HUES6 (cell line): ENCODE measurements around the gene OR4K1.

Experiments used
- H3K27ac ChIP-seq: 2 replicates; pipeline ENCODE4 v1.7.0; 2013; ENCODE audit warnings: low read depth, mild to moderate bottlenecking, low read length, inconsistent platforms
- H3K27me3 ChIP-seq: 2 replicates; pipeline ENCODE4 v1.6.1; 2013; ENCODE audit warnings: low read length; ENCODE audit not compliant: control insufficient read depth, insufficient read depth
- H3K36me3 ChIP-seq: 2 replicates; pipeline ENCODE4 v1.6.1; 2013; ENCODE audit warnings: low read length; ENCODE audit not compliant: control insufficient read depth, insufficient read depth
- H3K4me1 ChIP-seq: 2 replicates; pipeline ENCODE4 v1.6.1; 2013; ENCODE audit warnings: low read length; ENCODE audit not compliant: control insufficient read depth, insufficient read depth
- H3K4me3 ChIP-seq: 2 replicates; pipeline ENCODE4 v1.5.1; 2013; ENCODE audit warnings: low read depth, low read length
- H3K9ac ChIP-seq: one replicate; pipeline ENCODE4 v1.6.1; 2013; ENCODE audit warnings: mild to moderate bottlenecking, low read length
- H3K9me3 ChIP-seq: 2 replicates; pipeline ENCODE4 v1.6.1; 2013; ENCODE audit warnings: low read depth, low read length; ENCODE audit not compliant: control insufficient read depth, insufficient read depth

OR4K1 gene, protein sequence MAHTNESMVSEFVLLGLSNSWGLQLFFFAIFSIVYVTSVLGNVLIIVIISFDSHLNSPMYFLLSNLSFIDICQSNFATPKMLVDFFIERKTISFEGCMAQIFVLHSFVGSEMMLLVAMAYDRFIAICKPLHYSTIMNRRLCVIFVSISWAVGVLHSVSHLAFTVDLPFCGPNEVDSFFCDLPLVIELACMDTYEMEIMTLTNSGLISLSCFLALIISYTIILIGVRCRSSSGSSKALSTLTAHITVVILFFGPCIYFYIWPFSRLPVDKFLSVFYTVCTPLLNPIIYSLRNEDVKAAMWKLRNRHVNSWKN

DNA sequence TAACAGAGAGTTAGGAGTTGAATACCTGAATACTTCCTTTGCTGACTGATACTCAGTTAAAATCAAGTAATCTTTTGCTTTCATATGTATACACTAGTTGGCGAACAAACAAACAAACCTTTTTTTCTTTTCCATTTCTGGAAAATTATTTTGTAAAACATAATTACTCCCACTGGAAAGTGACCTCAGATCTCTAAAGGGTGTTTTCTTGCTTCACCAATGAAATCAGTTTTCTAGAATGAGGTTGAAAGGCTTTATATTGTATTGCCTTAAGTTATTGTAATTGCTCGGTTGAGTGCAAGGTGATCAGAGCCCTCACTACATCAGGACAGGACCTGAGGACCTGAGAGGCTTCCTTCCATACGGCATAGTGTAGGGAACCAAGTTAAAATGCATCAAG is at the start of gene OR4K1:
OR4K1 (plus strand) TSS at position 301 of the 400 bp plus-strand sequence. CDS start 4,750 bp downstream, outside the sequence.
- no peak within 1 kb of the TSS for H3K27ac ChIP-seq
- H3K27me3 ChIP-seq = no peaks in the 10 kb centered on the region
- H3K9ac ChIP-seq = no peak within 1 kb of the TSS
- H3K4me3 ChIP-seq = no peak within 1 kb of the TSS
- H3K36me3 ChIP-seq = no peaks in the 10 kb centered on the region
- H3K4me1 ChIP-seq = no peaks in the 10 kb centered on the region
- H3K9me3 ChIP-seq = peaks cover 29% of the 10 kb centered on the region; the same call in 1 of the 2 replicates

DNA sequence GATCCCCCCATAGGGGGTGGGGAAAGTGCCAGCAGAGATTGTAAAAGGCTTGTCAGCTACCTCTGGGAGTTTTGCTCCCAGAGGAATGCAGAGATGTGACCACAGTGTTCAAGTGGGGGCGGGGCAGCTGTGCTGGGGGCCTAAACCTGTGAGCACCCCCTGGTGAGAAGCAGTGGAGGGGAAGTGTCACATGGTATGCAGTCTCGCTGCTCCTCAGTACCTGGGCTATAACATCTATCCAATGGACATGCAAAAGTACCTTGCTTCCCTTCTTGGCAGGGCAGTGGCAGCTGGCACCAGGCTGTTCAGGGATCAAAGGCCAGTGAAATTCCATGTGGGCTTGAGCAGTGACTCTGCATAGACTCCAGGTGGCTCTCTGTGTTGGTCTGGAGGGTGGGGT is 35.4 kb upstream of the OR4K1 start:
- H3K27me3 ChIP-seq = no peaks in the 10 kb centered on the region
- no peaks in the 10 kb centered on the region; the same call in 1 of the 2 replicates for H3K4me1 ChIP-seq
- no peak overlapping the region for H3K9ac ChIP-seq
- H3K27ac ChIP-seq = no peak overlapping the region
- H3K9me3 ChIP-seq = peaks cover 55% of the 10 kb centered on the region; the same call in 1 of the 2 replicates
- H3K4me3 ChIP-seq = no peak overlapping the region
- no peaks in the 10 kb centered on the region for H3K36me3 ChIP-seq

DNA sequence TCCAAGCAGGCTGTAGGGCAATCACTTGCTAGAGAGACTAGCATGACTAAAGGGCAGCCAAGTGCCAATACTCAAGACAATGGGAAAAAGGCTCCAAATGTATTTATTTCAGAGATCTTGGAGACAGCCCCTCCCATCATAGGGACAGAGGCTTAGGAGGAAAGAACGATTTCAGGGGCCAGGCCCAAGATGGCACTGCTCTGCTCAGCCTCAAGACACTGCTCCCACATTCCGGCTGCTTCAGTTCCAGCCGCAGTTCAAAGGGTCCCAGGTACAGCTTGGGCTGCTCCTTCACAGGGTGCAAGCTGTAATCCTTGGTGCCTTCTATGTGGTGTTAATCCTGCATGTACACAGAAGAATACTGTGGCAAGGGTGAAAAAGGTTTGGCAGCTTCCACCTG is 29.7 kb upstream of the OR4K1 start:
- no peaks in the 10 kb centered on the region for H3K4me1 ChIP-seq
- H3K9me3 ChIP-seq = peaks cover 51% of the 10 kb centered on the region
- H3K27ac ChIP-seq = no peak overlapping the region
- H3K27me3 ChIP-seq = no peaks in the 10 kb centered on the region
- H3K36me3 ChIP-seq = no peaks in the 10 kb centered on the region
- no peak overlapping the region for H3K9ac ChIP-seq
- no peak overlapping the region for H3K4me3 ChIP-seq

DNA sequence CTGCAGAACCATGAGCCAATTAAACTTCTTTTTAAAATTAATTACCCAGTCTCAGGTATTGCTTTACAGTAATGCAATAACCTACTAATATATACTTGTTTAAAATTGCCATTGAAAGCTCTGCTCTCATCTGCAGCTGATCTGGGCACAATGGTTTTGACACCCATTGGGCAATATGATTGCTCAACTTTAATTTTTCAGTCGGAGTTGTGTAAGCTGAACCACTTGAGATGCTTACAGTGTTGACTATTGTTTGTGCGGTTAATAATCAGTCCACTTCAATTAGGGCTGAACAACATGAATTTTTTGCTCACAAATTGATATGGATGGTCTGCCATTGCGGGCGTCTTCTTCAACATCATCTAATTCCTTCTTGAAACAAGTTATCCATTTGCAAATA is 28.3 kb upstream of the OR4K1 start:
- no peaks in the 10 kb centered on the region for H3K27me3 ChIP-seq
- peaks cover 50% of the 10 kb centered on the region for H3K9me3 ChIP-seq
- no peaks in the 10 kb centered on the region for H3K36me3 ChIP-seq
- no peak overlapping the region for H3K4me3 ChIP-seq
- no peak overlapping the region for H3K27ac ChIP-seq
- H3K9ac ChIP-seq = no peak overlapping the region
- no peaks in the 10 kb centered on the region for H3K4me1 ChIP-seq

DNA sequence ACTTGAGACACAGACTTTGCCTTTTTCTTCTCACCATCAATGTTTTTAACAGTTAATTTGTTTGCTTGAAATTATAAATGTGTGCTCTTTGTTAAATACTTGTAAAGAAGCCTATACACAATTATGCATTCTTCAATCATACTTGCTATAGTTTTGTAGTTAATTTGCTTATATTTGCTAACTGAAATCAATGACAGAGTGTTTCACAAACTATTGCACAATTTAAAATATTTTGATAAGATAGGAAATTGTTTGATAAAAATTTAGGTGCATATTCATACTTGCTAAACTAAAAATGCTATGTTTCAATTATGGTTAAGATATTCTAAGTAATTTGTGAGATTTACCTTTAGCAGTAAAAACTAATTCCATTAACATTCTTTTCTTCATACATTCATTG is 24.1 kb upstream of the OR4K1 start:
- Histone ChIP-seq H3K27me3 (no peaks in the 10 kb centered on the region), H3K4me1 (no peaks in the 10 kb centered on the region), H3K4me3 (no peak overlapping the region), H3K36me3 (no peaks in the 10 kb centered on the region), H3K27ac (no peak overlapping the region), H3K9me3 (peaks cover 38% of the 10 kb centered on the region; the same call in 1 of the 2 replicates), H3K9ac (no peak overlapping the region)

DNA sequence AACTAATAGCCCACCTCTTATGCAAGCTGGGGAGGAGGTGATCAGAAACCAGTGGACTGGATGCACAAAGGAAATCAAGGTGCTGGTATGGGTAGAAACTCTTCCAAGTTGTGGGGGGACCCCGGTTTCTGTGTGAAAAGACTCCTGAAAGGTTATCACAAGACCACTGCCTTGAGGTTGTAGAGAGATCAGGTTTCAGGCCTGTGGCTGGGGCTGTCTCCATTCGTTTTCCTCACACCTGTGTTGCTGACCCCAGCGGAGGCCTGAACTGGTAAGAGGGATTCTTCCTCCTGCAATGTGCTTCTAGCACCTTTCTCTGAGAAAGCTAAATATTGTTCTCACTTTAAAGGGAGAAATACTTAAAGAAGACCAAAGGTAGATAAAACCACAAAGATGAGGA is 19.6 kb upstream of the OR4K1 start:
- Histone ChIP-seq H3K4me3 (no peak overlapping the region), H3K9ac (no peak overlapping the region), H3K4me1 (no peaks in the 10 kb centered on the region), H3K27ac (no peak overlapping the region), H3K36me3 (no peaks in the 10 kb centered on the region), H3K27me3 (no peaks in the 10 kb centered on the region), H3K9me3 (peaks cover 23% of the 10 kb centered on the region; the same call in 1 of the 2 replicates)

DNA sequence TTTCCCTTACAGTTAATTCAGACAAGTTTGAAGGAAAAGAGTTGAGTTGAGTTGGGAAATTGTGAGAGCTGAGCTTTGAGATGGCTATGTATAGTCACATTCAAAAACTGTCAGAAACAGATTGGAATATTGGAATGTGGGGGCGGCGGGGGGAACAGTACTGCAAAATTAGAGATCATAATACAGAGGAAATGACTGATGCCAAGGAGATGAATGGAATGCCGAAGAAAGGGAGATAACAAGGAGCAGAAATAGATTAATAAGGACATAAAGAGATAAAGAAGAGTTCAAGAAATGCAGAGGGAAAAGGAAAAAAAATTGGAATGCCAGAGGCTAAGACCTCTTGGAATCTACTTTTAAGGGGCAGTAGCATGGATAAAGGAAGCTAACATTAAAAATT is 13.5 kb upstream of the OR4K1 start:
- Histone ChIP-seq H3K4me3 (no peak overlapping the region), H3K36me3 (no peaks in the 10 kb centered on the region), H3K27me3 (no peaks in the 10 kb centered on the region), H3K27ac (no peak overlapping the region), H3K9me3 (peaks cover 31% of the 10 kb centered on the region; the same call in 1 of the 2 replicates), H3K4me1 (no peaks in the 10 kb centered on the region), H3K9ac (no peak overlapping the region)

DNA sequence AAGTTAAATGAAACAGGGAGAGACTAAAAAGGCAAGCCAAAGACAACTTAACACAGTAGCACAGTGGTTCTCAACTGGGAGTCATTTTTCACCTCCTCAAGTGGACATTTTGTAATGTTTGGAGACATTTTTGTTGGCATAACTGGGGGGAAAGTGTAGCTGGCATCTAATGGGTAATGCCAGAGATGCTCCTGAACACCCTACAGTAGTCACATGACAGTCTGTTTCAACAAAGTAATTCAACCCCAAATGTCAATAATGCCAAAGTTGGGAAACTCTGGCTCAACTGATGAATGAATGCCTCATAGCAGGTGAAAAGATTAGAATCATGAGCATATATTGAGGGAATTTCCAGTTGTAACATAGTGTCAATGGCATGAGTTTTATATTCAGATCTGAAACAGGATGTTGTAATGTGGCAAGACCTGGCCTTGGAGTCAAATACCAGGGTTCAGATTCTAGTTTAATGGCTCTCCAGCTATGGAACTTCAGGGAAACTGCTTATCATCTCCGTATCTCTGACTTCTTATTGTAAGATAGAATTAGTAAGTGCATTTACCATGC is 12.7 kb upstream of the OR4K1 start:
- peaks cover 32% of the 10 kb centered on the region; the same call in 1 of the 2 replicates for H3K9me3 ChIP-seq
- no peaks in the 10 kb centered on the region for H3K36me3 ChIP-seq

DNA sequence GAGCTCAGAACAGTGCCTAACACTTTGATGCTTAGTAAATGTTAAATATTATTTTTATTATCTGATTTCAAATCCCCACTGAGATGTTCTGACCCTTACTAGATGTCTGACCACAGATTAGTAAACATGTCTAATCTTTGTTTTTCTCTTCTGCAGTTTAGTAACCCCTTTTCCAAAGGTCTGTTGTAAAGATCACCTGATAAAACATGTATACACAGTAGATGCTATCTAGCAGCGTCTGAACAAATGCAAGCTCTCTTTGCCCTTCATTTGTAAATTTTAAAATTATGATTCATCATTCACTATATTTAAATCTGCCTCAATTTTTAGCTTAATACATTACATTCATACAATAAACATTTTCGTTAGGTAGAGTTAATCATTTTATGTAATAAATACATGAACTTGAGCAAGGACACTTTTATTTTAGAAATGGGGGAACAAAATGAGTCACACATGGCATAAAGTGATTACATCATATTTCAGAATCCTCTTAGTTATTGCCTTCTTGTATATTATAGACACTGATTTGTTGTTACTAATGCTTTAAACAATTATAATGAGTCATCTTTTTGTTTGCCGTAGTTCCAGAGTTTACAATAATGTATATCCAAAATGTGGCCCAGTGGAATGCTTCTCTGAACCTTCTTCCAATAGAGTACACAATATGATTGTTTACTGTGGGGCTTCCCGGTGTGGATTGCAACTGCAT is 12.0 kb upstream of the OR4K1 start:
- Histone ChIP-seq H3K27me3 (no peaks in the 10 kb centered on the region), H3K36me3 (no peaks in the 10 kb centered on the region), H3K27ac (no peak overlapping the region), H3K4me1 (no peaks in the 10 kb centered on the region), H3K9me3 (peaks cover 32% of the 10 kb centered on the region; the same call in 1 of the 2 replicates), H3K4me3 (no peak overlapping the region), H3K9ac (no peak overlapping the region)

More for the DNA sequence above, 12.7 kb upstream of the OR4K1 start:
- Histone ChIP-seq H3K27me3 (no peaks in the 10 kb centered on the region), H3K27ac (no peak overlapping the region), H3K4me3 (no peak overlapping the region), H3K9ac (no peak overlapping the region), H3K4me1 (no peaks in the 10 kb centered on the region)

DNA sequence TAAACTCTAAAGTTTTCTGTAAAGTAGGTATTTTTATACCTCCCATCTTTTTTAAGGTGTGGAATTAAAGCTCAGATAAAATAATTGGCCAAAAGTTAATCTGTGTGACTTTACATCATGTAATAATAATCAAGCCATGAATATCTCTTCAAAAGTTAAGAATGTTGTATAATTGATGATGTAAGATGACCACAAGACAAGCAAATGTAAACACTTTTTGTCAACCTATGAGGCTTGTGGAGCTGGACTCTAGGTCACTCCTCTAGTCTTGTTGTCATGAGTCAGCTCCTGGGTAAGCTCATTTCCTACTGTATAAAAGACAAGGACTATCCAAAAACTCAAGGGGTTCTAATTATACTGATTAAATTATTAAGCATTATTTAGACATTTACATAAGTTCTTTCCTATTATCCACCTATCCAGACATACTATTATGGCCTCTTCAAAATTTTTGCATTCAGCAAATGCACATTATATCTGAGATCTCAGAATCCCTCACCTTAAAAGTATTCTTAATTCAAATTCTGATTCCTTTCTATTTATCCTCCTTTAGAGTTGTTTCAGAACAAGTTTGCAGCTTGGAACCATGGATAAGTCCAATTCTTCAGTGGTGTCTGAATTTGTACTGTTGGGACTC is 10.6 kb upstream of the OR4K1 start, which contains the start of gene OR4K5:
OR4K5 (plus strand) TSS at position 587 of the 637 bp plus-strand sequence; CDS start at position 587, 0 bp downstream.
- Histone ChIP-seq H3K36me3 (no peaks in the 10 kb centered on the region), H3K4me3 (no peak within 1 kb of the TSS), H3K27ac (no peak within 1 kb of the TSS), H3K9ac (no peak within 1 kb of the TSS), H3K4me1 (no peaks in the 10 kb centered on the region), H3K9me3 (peaks cover 34% of the 10 kb centered on the region; the same call in 1 of the 2 replicates), H3K27me3 (no peaks in the 10 kb centered on the region)
